Sigmoid colon (tissue), 7 donors: Measurements from ENCODE around the gene ENG. TPM values are rescaled to one million over a fixed set of nuclear protein-coding genes. Genes with fewer than 3 reads are reported as not detected.
A peak's percentile ranks its signal among the peaks of the same experiment; 100 is the strongest.

Experiments
- DNase-seq: peaks from one replicate; pipeline ENCODE4 v3.0.0-alpha.2; 2019
- H3K27ac ChIP-seq, 4 donors: fragments of 200-600 bp; sonication (generic); one replicate each; pipeline ENCODE4 v1.5.1; 2016 to 2019; ENCODE audit warnings: mild to moderate bottlenecking in 1 of 4
- H3K27me3 ChIP-seq, 3 donors: fragments of 200-600 bp; sonication (generic); one replicate each; pipeline ENCODE4 v1.5.1; 2019; ENCODE audit warnings: mild to moderate bottlenecking in 1 of 3
- H3K36me3 ChIP-seq, 4 donors: fragments of 200-600 bp; sonication (generic); one replicate each; pipeline ENCODE4 v1.5.1; 2016 to 2019
- H3K4me1 ChIP-seq, 4 donors: fragments of 200-600 bp; sonication (generic); one replicate each; pipeline ENCODE4 v1.5.1; 2017 to 2019
- H3K4me3 ChIP-seq, 4 donors: fragments of 200-600 bp; sonication (generic); one replicate each; pipeline ENCODE4 v1.5.1; 2017 to 2019; ENCODE audit warnings: mild to moderate bottlenecking in 2 of 4, moderate library complexity in 1 of 4
- H3K9me3 ChIP-seq, 4 donors: fragments of 200-600 bp in 3 of 4; sonication (generic) in 3 of 4; one replicate each; pipeline versions ENCODE4 v1.5.1 to v1.6.1; 2013 to 2019
- CTCF ChIP-seq, 4 experiments: fragments of 450-650 bp in 3 of 4; fragments of 200-600 bp in 1 of 4; IDR thresholded peaks; one replicate each; pipeline ENCODE4 v1.5.1; 2016 to 2019; ENCODE audit warnings: antibody characterized with exemption in 4 of 4, mild to moderate bottlenecking in 3 of 4, moderate library complexity in 2 of 4
- EP300 ChIP-seq, 4 donors: sonication (generic); formaldehyde crosslinking; IDR thresholded peaks; one replicate each; pipeline ENCODE4 v1.6.1; 2017; ENCODE audit warnings: antibody characterized with exemption in 4 of 4
- POLR2A ChIP-seq, 2 donors: fragments of 450-650 bp; IDR thresholded peaks; one replicate each; pipeline ENCODE4 v1.6.1; 2016; ENCODE audit warnings: antibody characterized with exemption in 2 of 2, mild to moderate bottlenecking in 2 of 2, moderate library complexity in 2 of 2
- POLR2AphosphoS5 ChIP-seq, 4 donors: sonication (generic); formaldehyde crosslinking; IDR thresholded peaks; one replicate each; pipeline ENCODE4 v1.6.1; 2017; ENCODE audit warnings: antibody characterized with exemption in 4 of 4
- WGBS, 2 donors: extraction: QIAGEN DNeasy Blood & Tissue Kit; methylation state at CpG; one replicate each; pipeline ENCODE4 v1.1.7; 2013; 5-methylcytosine and 5-hydroxymethylcytosine counted together
- intact Hi-C: fragments of 100-400 bp; cut with DNase I; formaldehyde crosslinking; loops from one replicate; pipeline ENCODE4 v1.15.1; 2023
- polyA plus RNA-seq, 3 donors: library from polyadenylated mRNA; stranded (reverse); fragments of 200-250 nt; gene quantifications; one replicate each; pipeline ENCODE4 v1.2.3, GENCODE V29; 2013
- total RNA-seq, 4 donors: library from RNA; depleted of rRNA; stranded (reverse); fragments of >200 nt; gene quantifications; one replicate each; pipeline ENCODE4 v1.1.0, GENCODE V29; 2016
- donor health status: healthy with polysubstance abuse.
- donor health status: Bipolar disorder and iron deficiency.
- donor health status: healthy.

The ENG gene
- total and polyA plus RNA-seq, 7 donors = 5.4 to 50.4 (median 22.7) TPM

DNA sequence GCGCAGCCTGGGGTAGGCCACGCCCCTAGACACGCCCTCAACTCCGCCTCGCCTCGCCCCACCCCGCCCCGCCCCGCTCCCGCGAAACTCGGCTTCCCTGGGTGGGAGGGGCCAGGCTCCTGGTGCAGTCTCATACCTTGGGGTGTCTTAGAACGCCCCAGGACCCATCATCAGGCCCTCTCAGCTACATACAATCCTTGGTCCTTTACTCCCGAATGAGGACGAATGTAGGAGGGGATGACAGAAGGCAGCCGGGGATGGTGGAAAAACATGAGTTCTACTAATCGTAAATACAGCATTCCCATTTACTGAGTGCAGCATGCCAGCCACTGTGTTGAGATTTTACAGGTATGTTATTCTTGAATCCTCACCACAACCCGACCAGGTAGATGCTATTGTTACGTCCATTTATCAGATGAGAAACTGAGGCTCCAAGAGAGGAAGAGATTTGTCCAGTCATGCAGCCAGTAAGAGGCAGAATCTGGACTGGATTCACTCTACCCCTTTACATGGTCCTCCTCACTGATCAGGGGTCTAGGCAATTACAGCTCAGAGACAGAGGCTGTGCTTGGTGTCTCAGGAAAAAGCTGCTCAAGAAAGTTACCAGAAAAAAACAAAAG lies 82.8 kb downstream of the ENG start:
- H3K9me3 ChIP-seq = no peaks in the 10 kb centered on the region
- H3K27ac ChIP-seq = peak overlapping the region; percentile 47 to 70 (median 56)
- DNase-seq = no peak
- H3K4me3 ChIP-seq = peak overlapping the region; percentile 27 to 57 (median 53)
- WGBS, 2 donors = 4 to 9% methylated on average over 19 of the region's 19 CpGs
- peaks cover 0 to 12% (median 9%) of the 10 kb centered on the region in 4 donors for H3K4me1 ChIP-seq
- no peaks in the 10 kb centered on the region for H3K36me3 ChIP-seq
- no peak for TF ChIP-seq EP300 (IDR thresholded peaks at IDR 0.05)
- TF ChIP-seq CTCF (IDR thresholded peaks at IDR 0.05) = no peak
- TF ChIP-seq POLR2A (IDR thresholded peaks at IDR 0.05) = no peak
- TF ChIP-seq POLR2AphosphoS5 (IDR thresholded peaks at IDR 0.05) = no peak
- no peaks in the 10 kb centered on the region for H3K27me3 ChIP-seq
- intact Hi-C loops = loop anchor here (1.0 kb wide), 1 partner anchor 14 kb away; no protein-coding TSS in a partner anchor

GRCh38 chr9:127770905-127771569 lies 83.4 kb downstream of the ENG start:
- peaks cover 0 to 12% (median 9%) of the 10 kb centered on the region in 4 donors for H3K4me1 ChIP-seq
- H3K36me3 ChIP-seq = no peaks in the 10 kb centered on the region
- H3K27ac ChIP-seq = peak overlapping the region; percentile 56 to 69 (median 63)
- peak; percentile 99 for DNase-seq
- TF ChIP-seq POLR2AphosphoS5 (IDR thresholded peaks at IDR 0.05) (peak; percentile 43 to 75 (median 68)), EP300 (IDR thresholded peaks at IDR 0.05) (no peak)
- H3K4me3 ChIP-seq = peak overlapping the region; percentile 27 to 57 (median 53)
- 1 to 2% methylated on average over 43 of the region's 43 CpGs for WGBS, 2 donors
- no peaks in the 10 kb centered on the region for H3K27me3 ChIP-seq
- H3K9me3 ChIP-seq = no peaks in the 10 kb centered on the region
- intact Hi-C loops = loop anchor here (1.0 kb wide), 1 partner anchor 14 kb away; no protein-coding TSS in a partner anchor

- 49 to 57% methylated on average over 3 of the region's 3 CpGs for WGBS, 2 donors
- Histone ChIP-seq H3K9me3 (no peaks in the 10 kb centered on the region), H3K27ac (peak overlapping the region; percentile 56 to 69 (median 63)), H3K27me3 (no peaks in the 10 kb centered on the region), H3K4me3 (peak overlapping the region; percentile 27 to 57 (median 53)), H3K36me3 (no peaks in the 10 kb centered on the region), H3K4me1 (peaks cover 0 to 12% (median 9%) of the 10 kb centered on the region in 4 donors)
- no peak for DNase-seq
- TF ChIP-seq EP300 (IDR thresholded peaks at IDR 0.05) (no peak), CTCF (IDR thresholded peaks at IDR 0.05) (no peak), POLR2A (IDR thresholded peaks at IDR 0.05) (no peak), POLR2AphosphoS5 (IDR thresholded peaks at IDR 0.05) (no peak)
- intact Hi-C loops = no loop called here
These were observed 83.9 kb downstream of the ENG start for GRCh38 chr9:127770583-127770904.

DNA sequence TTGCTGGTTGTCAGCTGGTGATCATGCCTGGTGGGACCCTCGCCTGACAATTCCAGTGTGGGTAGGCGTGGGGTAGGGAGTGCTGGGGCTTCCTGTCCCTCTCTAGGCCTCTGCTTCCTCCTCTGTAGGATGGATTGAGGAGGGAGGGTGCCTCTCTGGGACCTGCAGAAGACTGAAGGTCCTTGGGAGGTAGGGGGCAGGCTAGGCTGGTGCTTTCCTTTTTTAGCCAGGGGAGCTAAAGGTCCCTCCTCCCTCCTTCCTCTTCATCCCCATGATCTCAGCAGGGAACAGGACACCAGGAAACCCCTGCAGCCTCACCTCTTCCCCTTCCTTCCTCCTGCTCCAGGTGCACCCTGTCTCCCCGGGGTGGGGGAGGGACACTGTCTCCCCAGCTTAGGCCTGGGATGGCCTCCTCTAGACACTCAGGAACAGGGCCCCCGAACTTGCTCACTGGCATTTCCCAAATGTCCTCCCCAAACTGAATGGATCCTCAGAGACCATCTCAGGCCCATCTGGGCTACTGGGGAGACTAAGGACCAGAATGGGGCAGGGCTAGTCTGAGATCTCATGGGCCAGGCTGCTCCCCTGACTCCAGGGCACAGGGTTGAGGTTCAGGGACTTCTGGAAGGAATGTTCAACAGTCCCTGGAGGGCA lies 84.4 kb downstream of the ENG start:
- no peaks in the 10 kb centered on the region for H3K9me3 ChIP-seq
- intact Hi-C loops = no loop called here
- TF ChIP-seq POLR2A (IDR thresholded peaks at IDR 0.05) (no peak), POLR2AphosphoS5 (IDR thresholded peaks at IDR 0.05) (peak in 1 of 4 donors; percentile 22)
- peaks cover 0 to 12% (median 9%) of the 10 kb centered on the region in 4 donors for H3K4me1 ChIP-seq
- 54 to 75% methylated on average over 4 of the region's 4 CpGs for WGBS, 2 donors
- peak overlapping the region in 3 of 4 donors; percentile 50 to 57 (median 56) for H3K4me3 ChIP-seq
- DNase-seq = no peak
- H3K27ac ChIP-seq = peak overlapping the region; percentile 56 to 69 (median 63)
- no peaks in the 10 kb centered on the region for H3K36me3 ChIP-seq
- H3K27me3 ChIP-seq = no peaks in the 10 kb centered on the region

DNA sequence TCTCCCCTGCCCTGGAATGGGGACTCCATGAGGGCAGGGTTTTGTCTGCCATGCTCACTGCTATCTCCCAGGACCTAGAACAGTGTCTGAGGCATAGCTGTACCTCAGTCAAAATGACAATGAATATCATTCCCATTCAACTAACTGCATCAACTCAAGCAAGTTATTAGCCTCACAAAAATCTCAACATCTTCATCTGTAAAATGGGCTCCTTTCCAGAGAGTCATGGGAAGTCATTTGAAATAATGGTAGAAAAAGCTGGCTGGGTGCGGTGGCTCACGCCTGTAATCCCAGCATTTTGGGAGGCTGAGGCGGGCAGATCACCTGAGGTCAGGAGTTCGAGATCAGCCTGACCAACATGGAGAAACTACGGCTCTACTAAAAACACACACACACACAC lies 85.4 kb downstream of the ENG start:
- WGBS, 2 donors = 88 to 92% methylated on average over 5 of the region's 5 CpGs
- DNase-seq = no peak
- H3K4me3 ChIP-seq = no peak overlapping the region
- H3K9me3 ChIP-seq = no peaks in the 10 kb centered on the region
- peaks cover 0 to 7% (median 0%) of the 10 kb centered on the region in 3 donors for H3K27me3 ChIP-seq
- TF ChIP-seq EP300 (IDR thresholded peaks at IDR 0.05) = no peak
- TF ChIP-seq POLR2AphosphoS5 (IDR thresholded peaks at IDR 0.05) = no peak
- TF ChIP-seq CTCF (IDR thresholded peaks at IDR 0.05) = no peak
- TF ChIP-seq POLR2A (IDR thresholded peaks at IDR 0.05) = no peak
- peak overlapping the region in 3 of 4 donors; percentile 48 to 66 (median 48) for H3K27ac ChIP-seq
- peaks cover 0 to 12% (median 9%) of the 10 kb centered on the region in 4 donors for H3K4me1 ChIP-seq
- intact Hi-C loops = no loop called here
- H3K36me3 ChIP-seq = no peaks in the 10 kb centered on the region
